Measurements from ENCODE around the gene TNK1. TPM values are rescaled to one million over a fixed set of nuclear protein-coding genes. Genes with fewer than 3 reads are reported as not detected.

Gene TNK1
- polyA plus RNA-seq, 3 donors, result not detected

DNA sequence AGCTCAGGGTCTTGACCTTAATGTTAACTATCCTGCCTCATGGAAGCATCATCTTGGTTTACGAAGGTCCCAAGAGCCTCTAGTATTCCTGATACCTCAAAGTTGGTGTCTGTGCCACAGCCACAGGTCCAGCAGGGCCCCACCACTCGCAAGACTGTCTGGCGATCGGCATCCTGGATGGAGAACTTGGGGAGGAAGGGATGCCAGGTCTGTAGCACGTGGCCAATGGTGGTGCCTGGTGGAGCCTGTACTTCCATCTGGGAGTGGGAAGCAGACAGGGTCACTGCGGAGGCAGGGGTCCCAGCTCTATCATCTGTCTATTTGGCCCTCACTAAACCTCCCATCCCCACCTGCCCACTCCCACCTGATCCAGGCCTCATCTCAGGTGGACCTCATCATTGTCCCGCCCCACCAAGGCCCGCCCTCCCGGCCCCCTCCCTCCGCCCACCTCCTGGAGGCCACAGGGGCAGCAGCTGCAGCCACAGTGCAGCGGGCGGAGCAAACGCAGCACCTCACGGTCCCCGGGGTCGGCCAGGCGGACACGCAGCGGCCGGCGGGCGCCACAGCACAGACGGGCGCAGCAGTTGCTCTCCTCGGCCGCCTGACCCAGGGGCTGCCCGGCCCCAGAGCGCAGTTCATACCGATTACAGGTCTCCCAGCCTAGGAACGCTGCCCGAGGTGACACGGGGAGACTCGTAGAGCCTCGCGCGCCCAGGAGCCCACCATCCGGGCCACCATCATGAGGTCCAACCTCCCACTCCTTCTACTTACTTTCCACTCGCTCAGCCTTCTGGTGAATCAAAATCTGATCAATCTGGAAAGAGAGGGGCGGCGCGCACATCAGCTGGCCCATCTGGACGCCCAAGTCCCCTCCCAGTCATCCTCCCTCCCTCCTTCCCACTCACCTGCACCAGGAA, 12.1 kb downstream of the TNK1 start:
- Histone ChIP-seq H3K9ac (ENCODE audit: insufficient read depth, low read length, poor library complexity, severe bottlenecking) (peak overlapping the region; percentile 27), H2AFZ (ENCODE audit: insufficient read depth, low read depth, low read length, poor library complexity, severe bottlenecking) (peak overlapping the region; percentile 97), H4K20me1 (ENCODE audit: insufficient read depth, low read length) (no peaks in the 10 kb centered on the region), H3K27me3 (ENCODE audit: control insufficient read depth in 2 of 2, insufficient read depth in 2 of 2, low read length in 2 of 2) (no peaks in the 10 kb centered on the region), H3K27ac (ENCODE audit: low read depth in 1 of 2, low read length in 2 of 2) (no peak overlapping the region), H3K4me3 (replicated peaks in 1 of 3; ENCODE audit: low read depth in 2 of 3, low read length in 3 of 3) (peak overlapping the region in 2 of 3 experiments; percentile 79 to 94), H3K79me2 (ENCODE audit: insufficient read depth, low read length) (no peaks in the 10 kb centered on the region), H3K4me1 (ENCODE audit: control insufficient read depth in 1 of 2, insufficient read depth in 2 of 2, low read length in 2 of 2) (peaks cover 15 to 19% of the 10 kb centered on the region in 2 donors), H3K9me3 (replicated peaks in 1 of 2; ENCODE audit: control insufficient read depth in 1 of 2, insufficient read depth in 1 of 2, low read length in 2 of 2) (no peaks in the 10 kb centered on the region), H3K36me3 (replicated peaks in 1 of 2; ENCODE audit: control insufficient read depth in 1 of 2, insufficient read depth in 2 of 2, low read length in 2 of 2) (peaks cover 31 to 48% of the 10 kb centered on the region in 2 donors), H3K4me2 (replicated peaks; ENCODE audit: extremely low read depth, low read length, poor library complexity, severe bottlenecking) (peak overlapping the region; percentile 99)
- peaks cover 0 to 2% (median 0%) of the 10 kb centered on the region in 7 donors for H3K9me3 Mint-ChIP-seq
- DNase-seq, result no peak
- no peak overlapping the region for H3K27ac Mint-ChIP-seq
- peak overlapping the region; percentile 31 to 48 for H3K4me3 Mint-ChIP-seq
- H3K4me1 Mint-ChIP-seq, result peaks cover 15% of the 10 kb centered on the region
- H3K36me3 Mint-ChIP-seq, result peaks cover 43 to 49% of the 10 kb centered on the region in 2 donors
- TF ChIP-seq, protein P1, sequence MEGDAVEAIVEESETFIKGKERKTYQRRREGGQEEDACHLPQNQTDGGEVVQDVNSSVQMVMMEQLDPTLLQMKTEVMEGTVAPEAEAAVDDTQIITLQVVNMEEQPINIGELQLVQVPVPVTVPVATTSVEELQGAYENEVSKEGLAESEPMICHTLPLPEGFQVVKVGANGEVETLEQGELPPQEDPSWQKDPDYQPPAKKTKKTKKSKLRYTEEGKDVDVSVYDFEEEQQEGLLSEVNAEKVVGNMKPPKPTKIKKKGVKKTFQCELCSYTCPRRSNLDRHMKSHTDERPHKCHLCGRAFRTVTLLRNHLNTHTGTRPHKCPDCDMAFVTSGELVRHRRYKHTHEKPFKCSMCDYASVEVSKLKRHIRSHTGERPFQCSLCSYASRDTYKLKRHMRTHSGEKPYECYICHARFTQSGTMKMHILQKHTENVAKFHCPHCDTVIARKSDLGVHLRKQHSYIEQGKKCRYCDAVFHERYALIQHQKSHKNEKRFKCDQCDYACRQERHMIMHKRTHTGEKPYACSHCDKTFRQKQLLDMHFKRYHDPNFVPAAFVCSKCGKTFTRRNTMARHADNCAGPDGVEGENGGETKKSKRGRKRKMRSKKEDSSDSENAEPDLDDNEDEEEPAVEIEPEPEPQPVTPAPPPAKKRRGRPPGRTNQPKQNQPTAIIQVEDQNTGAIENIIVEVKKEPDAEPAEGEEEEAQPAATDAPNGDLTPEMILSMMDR (IDR thresholded peaks at IDR 0.05), result no peak
- H3K27me3 Mint-ChIP-seq (ENCODE audit: low read depth in 3 of 3), result peaks cover 0 to 5% (median 3%) of the 10 kb centered on the region in 3 donors
- intact Hi-C loops (cut with micrococcal nuclease), result loop anchor here in 1 of 2 donors (5.0 kb wide), 1 partner anchor 41 kb away; the partner anchor contains the start of gene KCTD11
- 94% methylated on average over 23 of the region's 42 CpGs for WGBS (ENCODE audit: insufficient coverage)

DNA sequence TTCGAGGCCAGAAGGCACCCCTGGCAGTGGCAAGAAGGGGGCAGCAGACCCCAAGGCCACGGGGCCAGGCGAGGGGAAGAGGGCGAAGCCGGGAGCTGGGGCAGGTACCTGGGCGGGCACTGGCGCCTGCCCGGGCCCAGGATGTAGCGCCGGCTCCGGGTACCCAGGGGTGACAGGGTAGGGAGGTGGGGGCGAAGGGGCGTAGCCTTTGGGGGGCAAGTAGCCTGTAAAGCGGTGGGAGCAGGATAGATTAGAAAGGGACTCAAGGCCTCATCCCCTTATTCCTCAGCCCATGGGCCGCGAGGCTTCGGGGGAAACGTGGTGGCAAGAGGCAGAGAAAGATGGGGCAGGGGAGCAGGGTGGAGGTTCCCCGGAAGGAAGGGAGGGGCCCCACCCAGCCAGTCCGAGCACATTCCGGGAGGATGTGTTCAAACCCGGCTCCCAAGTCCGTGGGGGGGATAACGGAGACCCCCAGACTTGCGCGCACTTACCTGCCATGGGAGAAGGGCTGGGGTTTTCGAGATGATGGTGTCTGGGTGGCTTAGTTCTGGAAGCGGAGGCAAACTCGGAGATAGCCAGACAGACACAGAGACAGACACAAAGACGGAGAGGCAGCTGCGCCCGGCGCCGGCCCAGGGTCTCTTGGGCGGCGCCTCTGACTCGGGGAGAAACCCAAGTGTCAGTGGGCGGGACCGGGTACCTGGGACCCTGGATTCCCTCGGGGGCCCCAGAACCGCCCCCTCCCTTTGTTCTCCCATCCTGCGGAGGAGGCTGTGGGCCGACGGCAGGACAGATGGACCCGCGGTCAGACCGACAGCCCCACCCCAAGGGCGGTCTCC, 12.9 kb downstream of the TNK1 start:
- intact Hi-C loops (cut with micrococcal nuclease), result loop anchor here in 1 of 2 donors (5.0 kb wide), 1 partner anchor 42 kb away; the partner anchor contains the start of gene KCTD11
- WGBS (ENCODE audit: insufficient coverage), result 6% methylated on average over 38 of the region's 48 CpGs

More for the DNA sequence above, 12.9 kb downstream of the TNK1 start:
- peak overlapping the region; percentile 97 for H2AFZ ChIP-seq (ENCODE audit: insufficient read depth, low read depth, low read length, poor library complexity, severe bottlenecking)
- no peak for DNase-seq
- Mint-ChIP-seq H3K4me1 (peaks cover 15% of the 10 kb centered on the region), H3K27me3 (ENCODE audit: low read depth in 3 of 3) (peaks cover 0 to 5% (median 3%) of the 10 kb centered on the region in 3 donors), H3K27ac (peak overlapping the region in 6 of 7 donors; percentile 46 to 91 (median 64)), H3K4me3 (peak overlapping the region; percentile 85 to 95), H3K36me3 (peaks cover 38 to 40% of the 10 kb centered on the region in 2 donors), H3K9me3 (peaks cover 0 to 2% (median 0%) of the 10 kb centered on the region in 7 donors)
- H3K9ac ChIP-seq (ENCODE audit: insufficient read depth, low read length, poor library complexity, severe bottlenecking), result peak overlapping the region; percentile 69
- peak overlapping the region; percentile 99 for H3K4me2 ChIP-seq (replicated peaks; ENCODE audit: extremely low read depth, low read length, poor library complexity, severe bottlenecking)
- H4K20me1 ChIP-seq (ENCODE audit: insufficient read depth, low read length), result no peaks in the 10 kb centered on the region
- H3K79me2 ChIP-seq (ENCODE audit: insufficient read depth, low read length), result no peaks in the 10 kb centered on the region
- TF ChIP-seq, protein P1 (IDR thresholded peaks at IDR 0.05), result no peak
- H3K9me3 ChIP-seq (replicated peaks in 1 of 2; ENCODE audit: control insufficient read depth in 1 of 2, insufficient read depth in 1 of 2, low read length in 2 of 2), result no peaks in the 10 kb centered on the region
- peak overlapping the region; percentile 16 to 81 for H3K27ac ChIP-seq (ENCODE audit: low read depth in 1 of 2, low read length in 2 of 2)
- peaks cover 15 to 19% of the 10 kb centered on the region in 2 donors for H3K4me1 ChIP-seq (ENCODE audit: control insufficient read depth in 1 of 2, insufficient read depth in 2 of 2, low read length in 2 of 2)
- H3K36me3 ChIP-seq (replicated peaks in 1 of 2; ENCODE audit: control insufficient read depth in 1 of 2, insufficient read depth in 2 of 2, low read length in 2 of 2), result peaks cover 25 to 39% of the 10 kb centered on the region in 2 donors
- H3K27me3 ChIP-seq (ENCODE audit: control insufficient read depth in 2 of 2, insufficient read depth in 2 of 2, low read length in 2 of 2), result no peaks in the 10 kb centered on the region
- peak overlapping the region; percentile 61 to 94 (median 79) for H3K4me3 ChIP-seq (replicated peaks in 1 of 3; ENCODE audit: low read depth in 2 of 3, low read length in 3 of 3)
